Hematopoietic multipotent progenitor cell treated with erythropoietin and hydrocortisone succinate and interleukin-3 and kit ligand, for 8 days (in vitro differentiated cells): ENCODE measurements around the gene CDHR2.

Experiments used
- DNase-seq: peaks from one replicate; pipeline ENCODE4 v3.0.0-alpha.2; 2015

The CDHR2 gene

GRCh38 chr5:176548967-176549444 lies at the start of gene CDHR2:
Gene CDHR2 (plus strand): TSS chr5:176549342. CDS start chr5:176565353, 16,011 bp downstream.
- DNase-seq, result no peak

GRCh38 chr5:176500511-176500910 lies 48.6 kb upstream of the CDHR2 start:
- DNase-seq, result no peak

GRCh38 chr5:176501333-176501732 lies 47.8 kb upstream of the CDHR2 start:
- DNase-seq, result no peak

GRCh38 chr5:176503496-176503895 lies 45.6 kb upstream of the CDHR2 start:
- no peak for DNase-seq

- DNase-seq, result no peak
Measured at GRCh38 chr5:176507911-176508310, 41.2 kb upstream of the CDHR2 start.

GRCh38 chr5:176508603-176509002 lies 40.5 kb upstream of the CDHR2 start:
- no peak for DNase-seq

- no peak for DNase-seq
Measured at GRCh38 chr5:176513788-176514187, 35.4 kb upstream of the CDHR2 start.

- no peak for DNase-seq
Measured at GRCh38 chr5:176514244-176514950, 34.7 kb upstream of the CDHR2 start.

- no peak for DNase-seq
Measured at GRCh38 chr5:176515396-176515795, 33.7 kb upstream of the CDHR2 start.

GRCh38 chr5:176517053-176517661 lies 32.0 kb upstream of the CDHR2 start:
- no peak for DNase-seq

- DNase-seq, result no peak
Measured at GRCh38 chr5:176519810-176520720, 29.1 kb upstream of the CDHR2 start.

GRCh38 chr5:176521286-176521685 lies 27.9 kb upstream of the CDHR2 start:
- no peak for DNase-seq

- DNase-seq, result no peak
Measured at GRCh38 chr5:176521699-176522263, 27.4 kb upstream of the CDHR2 start.

- DNase-seq, result no peak
Measured at GRCh38 chr5:176524138-176524537, 25.0 kb upstream of the CDHR2 start.

- no peak for DNase-seq
Measured at GRCh38 chr5:176524987-176525386, 24.2 kb upstream of the CDHR2 start.

GRCh38 chr5:176525677-176526076 lies 23.5 kb upstream of the CDHR2 start:
- DNase-seq, result no peak

GRCh38 chr5:176526462-176526861 lies 22.7 kb upstream of the CDHR2 start:
- no peak for DNase-seq

GRCh38 chr5:176527246-176528222 lies 21.6 kb upstream of the CDHR2 start:
- DNase-seq, result no peak

GRCh38 chr5:176528301-176528700 lies 20.8 kb upstream of the CDHR2 start:
- DNase-seq, result no peak

- DNase-seq, result no peak
Measured at GRCh38 chr5:176528761-176529115, 20.4 kb upstream of the CDHR2 start.

- DNase-seq, result no peak
Measured at GRCh38 chr5:176529116-176529740, 19.9 kb upstream of the CDHR2 start.

GRCh38 chr5:176529741-176530141 lies 19.4 kb upstream of the CDHR2 start:
- no peak for DNase-seq
